Inferior parietal cortex (tissue), 1 donor: ENCODE results near the gene DLGAP1.

Experiments
- DNase-seq: peaks from one replicate; pipeline ENCODE4 v3.0.0-alpha.2; 2016; ENCODE audit errors: extremely low spot score

Gene DLGAP1

GRCh38 chr18:4241090-4241617, 214.0 kb downstream of the DLGAP1 start:
- DNase-seq, result no peak

GRCh38 chr18:4238966-4239365, 216.1 kb downstream of the DLGAP1 start:
- no peak for DNase-seq

GRCh38 chr18:4237664-4238041, 217.5 kb downstream of the DLGAP1 start:
- DNase-seq, result no peak

GRCh38 chr18:4236940-4237663, 218.0 kb downstream of the DLGAP1 start:
- no peak for DNase-seq

GRCh38 chr18:4233468-4233867, 221.6 kb downstream of the DLGAP1 start:
- no peak for DNase-seq

- no peak for DNase-seq
Observed at GRCh38 chr18:4232656-4233055, 222.5 kb downstream of the DLGAP1 start.

GRCh38 chr18:4231260-4231659, 223.8 kb downstream of the DLGAP1 start:
- DNase-seq, result no peak

- DNase-seq, result no peak
Observed at GRCh38 chr18:4230450-4231168, 224.5 kb downstream of the DLGAP1 start.

GRCh38 chr18:4224031-4224704, 230.9 kb downstream of the DLGAP1 start:
- no peak for DNase-seq

- no peak for DNase-seq
Observed at GRCh38 chr18:4211111-4211837, 243.8 kb downstream of the DLGAP1 start.

GRCh38 chr18:4208366-4208765, 246.7 kb downstream of the DLGAP1 start:
- DNase-seq, result peak; percentile 27

- no peak for DNase-seq
Observed at GRCh38 chr18:4207383-4207985, 247.6 kb downstream of the DLGAP1 start.

- DNase-seq, result no peak
Observed at GRCh38 chr18:4204438-4204720, 250.7 kb downstream of the DLGAP1 start.

GRCh38 chr18:4203568-4204437, 251.3 kb downstream of the DLGAP1 start:
- no peak for DNase-seq

GRCh38 chr18:4200399-4200798, 254.7 kb downstream of the DLGAP1 start:
- no peak for DNase-seq

- DNase-seq, result no peak
Observed at GRCh38 chr18:4198956-4199355, 256.2 kb downstream of the DLGAP1 start.

GRCh38 chr18:4196351-4196750, 258.8 kb downstream of the DLGAP1 start:
- DNase-seq, result no peak

GRCh38 chr18:4193086-4193485, 262.0 kb downstream of the DLGAP1 start:
- DNase-seq, result no peak

- DNase-seq, result no peak
Observed at GRCh38 chr18:4181882-4182568, 273.1 kb downstream of the DLGAP1 start.

- peak; percentile 38 for DNase-seq
Observed at GRCh38 chr18:4181086-4181485, 274.0 kb downstream of the DLGAP1 start.
